SK-N-MC (cell line): ENCODE measurements around the gene AP2M1.

Experiments
- DNase-seq: peaks from one replicate; pipeline ENCODE4 v3.0.0-alpha.2; 2011; ENCODE audit warnings: low read depth, low spot score
- H3K27ac ChIP-seq: fragments of 200-600 bp; sonication (generic); 2 replicates; pipeline ENCODE4 v1.5.1; 2016; ENCODE audit warnings: mixed run types
- H3K36me3 ChIP-seq: fragments of 200-600 bp; sonication (generic); 2 replicates; pipeline ENCODE4 v1.6.1; 2017; ENCODE audit warnings: antibody characterized with exemption, low read length, mixed read lengths; ENCODE audit not compliant: insufficient read depth
- H3K4me3 ChIP-seq: fragments of 200-600 bp; sonication (generic); 2 replicates; pipeline ENCODE4 v1.5.1; 2016
- H3K9ac ChIP-seq: fragments of 200-600 bp; sonication (generic); 2 replicates; pipeline ENCODE4 v1.8.0; 2017; ENCODE audit warnings: mixed run types, mixed read lengths; ENCODE audit not compliant: insufficient read length
- H3K9me3 ChIP-seq: fragments of 200-600 bp; sonication (generic); 2 replicates; pipeline ENCODE4 v1.6.1; 2017; ENCODE audit warnings: low read depth, mild to moderate bottlenecking, antibody characterized with exemption, low read length, moderate library complexity, mixed read lengths
- EZH2 ChIP-seq: fragments of 200-600 bp; sonication (generic); IDR thresholded peaks from one replicate; pipeline ENCODE4 v1.6.1; 2017; ENCODE audit warnings: antibody characterized with exemption
- FOXP2 ChIP-seq: optimal IDR thresholded peaks from 2 replicates; pipeline ENCODE3; 2011; ENCODE audit warnings: mild to moderate bottlenecking, moderate library complexity; ENCODE audit not compliant: insufficient read depth; ENCODE audit errors: extremely low read length, control extremely low read depth
- POLR2AphosphoS5 ChIP-seq: IDR thresholded peaks from 2 replicates; pipeline ENCODE4 v1.6.1; 2012; ENCODE audit warnings: mild to moderate bottlenecking, low read depth, low read length, borderline replicate concordance

The AP2M1 gene

GRCh38 chr3:184211718-184212117, 37.1 kb downstream of the AP2M1 start:
- DNase-seq = no peak
- Histone ChIP-seq H3K36me3 (no peaks in the 10 kb centered on the region), H3K4me3 (no peak overlapping the region), H3K9me3 (peaks cover 3% of the 10 kb centered on the region; the same call in 1 of the 2 replicates), H3K27ac (no peak overlapping the region), H3K9ac (no peak overlapping the region)
- TF ChIP-seq EZH2 (no peak), FOXP2 (no peak), POLR2AphosphoS5 (no peak)

GRCh38 chr3:184218814-184219213, 44.2 kb downstream of the AP2M1 start:
- Histone ChIP-seq H3K36me3 (no peaks in the 10 kb centered on the region), H3K9ac (no peak overlapping the region), H3K9me3 (peaks cover 3% of the 10 kb centered on the region; the same call in 1 of the 2 replicates), H3K27ac (no peak overlapping the region), H3K4me3 (no peak overlapping the region)
- TF ChIP-seq EZH2 (no peak), FOXP2 (no peak), POLR2AphosphoS5 (no peak)
- no peak for DNase-seq

GRCh38 chr3:184222521-184222920, 47.9 kb downstream of the AP2M1 start:
- no peak overlapping the region for H3K27ac ChIP-seq
- no peak overlapping the region for H3K9ac ChIP-seq
- no peak overlapping the region for H3K4me3 ChIP-seq
- no peak for DNase-seq
- no peaks in the 10 kb centered on the region for H3K9me3 ChIP-seq
- H3K36me3 ChIP-seq = no peaks in the 10 kb centered on the region
- TF ChIP-seq EZH2 (no peak), POLR2AphosphoS5 (no peak)

GRCh38 chr3:184223946-184224345, 49.3 kb downstream of the AP2M1 start:
- Histone ChIP-seq H3K36me3 (no peaks in the 10 kb centered on the region), H3K9ac (no peak overlapping the region), H3K9me3 (no peaks in the 10 kb centered on the region), H3K4me3 (no peak overlapping the region), H3K27ac (no peak overlapping the region)
- DNase-seq = no peak
- TF ChIP-seq EZH2 (no peak), POLR2AphosphoS5 (no peak), FOXP2 (no peak)

GRCh38 chr3:184227481-184227935, 52.9 kb downstream of the AP2M1 start:
- DNase-seq = no peak
- no peak for TF ChIP-seq EZH2
- TF ChIP-seq FOXP2 = no peak
- no peak for TF ChIP-seq POLR2AphosphoS5
- Histone ChIP-seq H3K9ac (no peak overlapping the region), H3K27ac (no peak overlapping the region), H3K4me3 (no peak overlapping the region), H3K36me3 (no peaks in the 10 kb centered on the region), H3K9me3 (no peaks in the 10 kb centered on the region)

- no peaks in the 10 kb centered on the region for H3K36me3 ChIP-seq
- H3K9me3 ChIP-seq = no peaks in the 10 kb centered on the region
- H3K27ac ChIP-seq = no peak overlapping the region
- H3K4me3 ChIP-seq = peak overlapping the region; percentile 82
- H3K9ac ChIP-seq = no peak overlapping the region
- DNase-seq = no peak
- TF ChIP-seq EZH2 = no peak
- no peak for TF ChIP-seq POLR2AphosphoS5
- TF ChIP-seq FOXP2 = no peak
These were observed 53.9 kb downstream of the AP2M1 start for GRCh38 chr3:184228376-184229137.

- peak within 1 kb of the TSS; percentile 82 for H3K4me3 ChIP-seq
- H3K36me3 ChIP-seq = no peaks in the 10 kb centered on the region
- DNase-seq = no peak
- TF ChIP-seq POLR2AphosphoS5 = no peak
- no peak for TF ChIP-seq EZH2
- no peak for TF ChIP-seq FOXP2
- no peaks in the 10 kb centered on the region for H3K9me3 ChIP-seq
- H3K9ac ChIP-seq = no peak within 1 kb of the TSS
- no peak within 1 kb of the TSS for H3K27ac ChIP-seq
These were observed 54.9 kb downstream of the AP2M1 start, which contains the start of gene VWA5B2 for GRCh38 chr3:184229394-184230080. Gene VWA5B2, plus strand, starts transcription at chr3:184229585. Its CDS starts 944 bp downstream, at chr3:184230529.

- no peak overlapping the region for H3K27ac ChIP-seq
These were observed 55.5 kb downstream of the AP2M1 start for GRCh38 chr3:184230081-184230602.

More at GRCh38 chr3:184230081-184230602, 55.5 kb downstream of the AP2M1 start:
- DNase-seq = no peak
- H3K4me3 ChIP-seq = peak overlapping the region; percentile 82
- H3K9ac ChIP-seq = no peak overlapping the region
- H3K9me3 ChIP-seq = no peaks in the 10 kb centered on the region
- TF ChIP-seq FOXP2 = no peak
- peak; percentile 98 for TF ChIP-seq EZH2
- H3K36me3 ChIP-seq = no peaks in the 10 kb centered on the region
